ENCODE measurements around the gene MYBPHL.

The MYBPHL gene

DNA sequence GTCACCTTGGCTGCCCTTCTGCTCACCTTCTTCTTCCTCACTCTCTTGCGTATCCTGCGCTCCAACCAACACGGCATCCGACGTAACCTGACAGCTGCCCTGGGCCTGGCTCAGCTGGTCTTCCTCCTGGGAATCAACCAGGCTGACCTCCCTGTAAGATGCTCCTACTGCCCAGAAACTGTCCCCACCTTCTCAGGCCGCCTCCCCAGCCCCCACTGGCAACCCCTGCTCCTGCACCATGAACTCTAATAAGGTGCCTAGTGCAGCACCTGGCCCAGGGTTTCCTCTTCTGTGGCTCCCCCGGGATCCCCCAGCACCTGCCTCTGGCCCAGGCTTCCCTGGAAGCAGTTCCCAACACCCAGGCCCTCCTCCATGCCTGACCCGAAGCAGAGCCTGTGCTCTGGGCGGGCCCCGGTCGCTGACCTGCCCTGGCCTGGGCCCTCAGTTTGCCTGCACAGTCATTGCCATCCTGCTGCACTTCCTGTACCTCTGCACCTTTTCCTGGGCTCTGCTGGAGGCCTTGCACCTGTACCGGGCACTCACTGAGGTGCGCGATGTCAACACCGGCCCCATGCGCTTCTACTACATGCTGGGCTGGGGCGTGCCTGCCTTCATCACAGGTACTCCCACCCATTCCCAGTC is 36.7 kb downstream of the MYBPHL start:
- no peaks in the 10 kb centered on the region for H3K27me3 ChIP-seq (ENCODE audit: low read depth)
- peaks cover 26% of the 10 kb centered on the region for H3K36me3 ChIP-seq (replicated peaks)
- H3K4me1 ChIP-seq: no peaks in the 10 kb centered on the region
- in situ Hi-C loops (cut with MboI; ENCODE audit: low sequenced_read_pairs): loop anchor here (5.0 to 10.0 kb wide), 2 partner anchors 132 to 265 kb away; partner anchors contain the start of gene GPR61
- DNase-seq (ENCODE audit: low spot score in 2 of 2): no peak
- H3K9me3 ChIP-seq: no peaks in the 10 kb centered on the region
- no peak overlapping the region for H3K4me3 ChIP-seq

DNA sequence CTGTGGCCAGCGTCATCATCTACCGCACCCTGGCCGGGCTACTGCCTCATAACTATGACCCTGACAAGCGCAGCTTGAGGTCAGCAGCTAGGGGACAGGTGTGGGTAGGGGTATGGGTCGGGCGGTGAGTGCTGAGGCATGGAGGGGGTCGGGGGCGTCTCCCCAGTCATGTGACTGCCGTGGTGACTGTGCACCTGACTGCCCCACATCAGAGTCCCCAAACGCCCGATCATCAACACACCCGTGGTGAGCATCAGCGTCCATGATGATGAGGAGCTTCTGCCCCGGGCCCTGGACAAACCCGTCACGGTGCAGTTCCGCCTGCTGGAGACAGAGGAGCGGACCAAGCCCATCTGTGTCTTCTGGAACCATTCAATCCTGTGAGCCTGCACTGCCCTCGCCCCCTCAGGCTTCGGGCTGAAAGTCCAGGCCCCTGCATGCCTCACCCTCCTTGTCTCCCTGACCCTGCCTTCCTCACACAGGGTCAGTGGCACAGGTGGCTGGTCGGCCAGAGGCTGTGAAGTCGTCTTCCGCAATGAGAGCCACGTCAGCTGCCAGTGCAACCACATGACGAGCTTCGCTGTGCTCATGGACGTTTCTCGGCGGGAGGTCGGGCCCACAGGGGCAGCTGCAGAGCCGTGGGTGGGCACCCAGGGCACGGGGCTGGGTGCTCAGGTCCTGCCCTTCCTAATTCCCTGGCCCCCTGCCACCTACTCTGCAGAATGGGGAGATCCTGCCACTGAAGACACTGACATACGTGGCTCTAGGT is 37.4 kb downstream of the MYBPHL start:
- no peak overlapping the region for H3K4me3 ChIP-seq
- DNase-seq (ENCODE audit: low spot score in 2 of 2): no peak
- H3K36me3 ChIP-seq (replicated peaks): peaks cover 33% of the 10 kb centered on the region
- H3K27me3 ChIP-seq (ENCODE audit: low read depth): no peaks in the 10 kb centered on the region
- no peaks in the 10 kb centered on the region for H3K4me1 ChIP-seq
- in situ Hi-C loops (cut with MboI; ENCODE audit: low sequenced_read_pairs): loop anchor here (5.0 to 10.0 kb wide), 2 partner anchors 133 to 265 kb away; partner anchors contain the start of gene GPR61
- no peaks in the 10 kb centered on the region for H3K9me3 ChIP-seq

- DNase-seq (ENCODE audit: low spot score in 2 of 2): peak in 1 of 2 experiments; percentile 0
- H3K36me3 ChIP-seq (replicated peaks): peaks cover 33% of the 10 kb centered on the region
- no peak overlapping the region for H3K4me3 ChIP-seq
- H3K4me1 ChIP-seq: no peaks in the 10 kb centered on the region
- no peaks in the 10 kb centered on the region for H3K9me3 ChIP-seq
- in situ Hi-C loops (cut with MboI; ENCODE audit: low sequenced_read_pairs): loop anchor here (5.0 to 10.0 kb wide), 2 partner anchors 134 to 266 kb away; partner anchors contain the start of gene GPR61
- no peaks in the 10 kb centered on the region for H3K27me3 ChIP-seq (ENCODE audit: low read depth)
These were observed 38.2 kb downstream of the MYBPHL start for GRCh38 chr1:109268431-109269211.

GRCh38 chr1:109267743-109268300 is 39.0 kb downstream of the MYBPHL start:
- Histone ChIP-seq H3K4me1 (no peaks in the 10 kb centered on the region), H3K27me3 (ENCODE audit: low read depth) (no peaks in the 10 kb centered on the region), H3K9me3 (no peaks in the 10 kb centered on the region), H3K36me3 (replicated peaks) (peaks cover 30% of the 10 kb centered on the region), H3K4me3 (no peak overlapping the region)
- DNase-seq (ENCODE audit: low spot score in 2 of 2): no peak
- in situ Hi-C loops (cut with MboI; ENCODE audit: low sequenced_read_pairs): loop anchor here (5.0 to 10.0 kb wide), 2 partner anchors 134 to 267 kb away; partner anchors contain the start of gene GPR61

DNA sequence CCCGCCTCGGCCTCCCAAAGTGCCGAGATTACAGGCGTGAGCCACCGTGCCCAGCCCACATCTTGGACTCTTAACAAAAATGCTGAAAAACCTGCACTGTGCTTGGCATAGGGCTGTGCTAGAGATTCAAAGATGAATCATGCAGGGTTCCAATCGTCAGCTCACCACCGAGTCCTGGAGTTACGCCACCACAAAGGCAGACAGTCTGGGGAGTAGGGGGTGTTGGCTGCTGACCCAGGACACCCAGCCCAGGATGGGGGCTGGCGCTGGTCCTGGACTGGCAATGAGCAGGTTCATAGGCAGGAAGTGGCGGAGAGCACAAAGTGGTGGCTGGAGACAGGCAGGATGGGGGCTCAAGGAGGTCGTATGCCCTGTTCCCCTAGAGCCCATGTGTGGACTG is 39.8 kb downstream of the MYBPHL start:
- in situ Hi-C loops (cut with MboI; ENCODE audit: low sequenced_read_pairs): loop anchor here (5.0 to 10.0 kb wide), 2 partner anchors 135 to 268 kb away; partner anchors contain the start of gene GPR61
- DNase-seq (ENCODE audit: low spot score in 2 of 2): no peak
- peaks cover 23% of the 10 kb centered on the region for H3K36me3 ChIP-seq (replicated peaks)

DNA sequence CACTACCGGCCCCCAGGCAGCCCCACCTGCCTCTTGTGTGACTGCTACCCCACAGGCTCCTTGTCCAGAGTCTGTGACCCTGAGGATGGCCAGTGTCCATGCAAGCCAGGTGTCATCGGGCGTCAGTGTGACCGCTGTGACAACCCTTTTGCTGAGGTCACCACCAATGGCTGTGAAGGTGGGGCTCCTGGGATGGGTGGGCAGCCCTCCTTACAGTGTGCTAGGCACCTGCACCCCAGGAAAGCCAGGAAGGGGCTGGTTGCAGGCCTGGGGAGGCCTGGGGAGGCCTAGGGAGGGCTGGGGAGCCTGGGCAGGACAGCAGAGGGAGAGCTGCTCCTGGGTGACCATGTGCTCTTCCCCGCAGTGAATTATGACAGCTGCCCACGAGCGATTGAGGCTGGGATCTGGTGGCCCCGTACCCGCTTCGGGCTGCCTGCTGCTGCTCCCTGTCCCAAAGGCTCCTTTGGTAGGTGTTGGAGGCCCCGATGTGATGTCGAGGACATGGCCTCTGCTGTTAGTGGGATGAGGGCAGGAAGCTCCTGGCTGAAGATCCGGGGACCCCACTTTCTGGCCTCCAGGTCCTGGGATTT is 41.0 kb downstream of the MYBPHL start:
- in situ Hi-C loops (cut with MboI; ENCODE audit: low sequenced_read_pairs): loop anchor here (5.0 to 10.0 kb wide), 2 partner anchors 136 to 269 kb away; partner anchors contain the start of gene GPR61
- Histone ChIP-seq H3K4me1 (no peaks in the 10 kb centered on the region), H3K36me3 (replicated peaks) (peaks cover 20% of the 10 kb centered on the region)

More for the DNA sequence above, 39.8 kb downstream of the MYBPHL start:
- no peaks in the 10 kb centered on the region for H3K9me3 ChIP-seq
- no peak overlapping the region for H3K4me3 ChIP-seq
- H3K4me1 ChIP-seq: no peaks in the 10 kb centered on the region
- no peaks in the 10 kb centered on the region for H3K27me3 ChIP-seq (ENCODE audit: low read depth)

GRCh38 chr1:109265016-109265415 is 41.8 kb downstream of the MYBPHL start:
- in situ Hi-C loops (cut with MboI; ENCODE audit: low sequenced_read_pairs): loop anchor here (5.0 to 10.0 kb wide), 2 partner anchors 137 to 270 kb away; partner anchors contain the start of gene GPR61
- Histone ChIP-seq H3K9me3 (no peaks in the 10 kb centered on the region), H3K36me3 (replicated peaks) (peaks cover 20% of the 10 kb centered on the region), H3K4me1 (no peaks in the 10 kb centered on the region), H3K4me3 (no peak overlapping the region), H3K27me3 (ENCODE audit: low read depth) (no peaks in the 10 kb centered on the region)
- DNase-seq (ENCODE audit: low spot score in 2 of 2): no peak

More for the DNA sequence above, 41.0 kb downstream of the MYBPHL start:
- Histone ChIP-seq H3K4me3 (no peak overlapping the region), H3K9me3 (no peaks in the 10 kb centered on the region), H3K27me3 (ENCODE audit: low read depth) (no peaks in the 10 kb centered on the region)
- DNase-seq (ENCODE audit: low spot score in 2 of 2): no peak

DNA sequence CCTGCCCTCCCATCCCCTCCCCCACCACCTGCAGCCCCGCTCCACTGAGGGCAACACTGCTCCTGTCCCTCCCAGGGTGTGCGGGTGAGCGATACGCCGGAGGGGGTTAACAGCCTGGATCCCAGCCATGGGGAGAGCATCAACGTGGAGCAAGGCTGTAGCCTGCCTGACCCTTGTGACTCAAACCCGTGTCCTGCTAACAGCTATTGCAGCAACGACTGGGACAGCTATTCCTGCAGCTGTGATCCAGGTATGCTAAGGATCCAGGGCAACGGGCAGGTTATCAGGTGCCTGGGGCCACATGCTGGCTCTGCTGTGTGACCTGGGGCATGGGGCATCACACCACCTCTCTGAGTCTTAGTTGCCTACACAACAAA is 42.4 kb downstream of the MYBPHL start:
- no peaks in the 10 kb centered on the region for H3K4me1 ChIP-seq
- no peaks in the 10 kb centered on the region for H3K27me3 ChIP-seq (ENCODE audit: low read depth)
- H3K4me3 ChIP-seq: no peak overlapping the region
- DNase-seq (ENCODE audit: low spot score in 2 of 2): no peak
- H3K36me3 ChIP-seq (replicated peaks): peaks cover 16% of the 10 kb centered on the region
- H3K9me3 ChIP-seq: no peaks in the 10 kb centered on the region
- in situ Hi-C loops (cut with MboI; ENCODE audit: low sequenced_read_pairs): loop anchor here (10.0 kb wide), 1 partner anchor 270 kb away; the partner anchor contains the start of gene GPR61

DNA sequence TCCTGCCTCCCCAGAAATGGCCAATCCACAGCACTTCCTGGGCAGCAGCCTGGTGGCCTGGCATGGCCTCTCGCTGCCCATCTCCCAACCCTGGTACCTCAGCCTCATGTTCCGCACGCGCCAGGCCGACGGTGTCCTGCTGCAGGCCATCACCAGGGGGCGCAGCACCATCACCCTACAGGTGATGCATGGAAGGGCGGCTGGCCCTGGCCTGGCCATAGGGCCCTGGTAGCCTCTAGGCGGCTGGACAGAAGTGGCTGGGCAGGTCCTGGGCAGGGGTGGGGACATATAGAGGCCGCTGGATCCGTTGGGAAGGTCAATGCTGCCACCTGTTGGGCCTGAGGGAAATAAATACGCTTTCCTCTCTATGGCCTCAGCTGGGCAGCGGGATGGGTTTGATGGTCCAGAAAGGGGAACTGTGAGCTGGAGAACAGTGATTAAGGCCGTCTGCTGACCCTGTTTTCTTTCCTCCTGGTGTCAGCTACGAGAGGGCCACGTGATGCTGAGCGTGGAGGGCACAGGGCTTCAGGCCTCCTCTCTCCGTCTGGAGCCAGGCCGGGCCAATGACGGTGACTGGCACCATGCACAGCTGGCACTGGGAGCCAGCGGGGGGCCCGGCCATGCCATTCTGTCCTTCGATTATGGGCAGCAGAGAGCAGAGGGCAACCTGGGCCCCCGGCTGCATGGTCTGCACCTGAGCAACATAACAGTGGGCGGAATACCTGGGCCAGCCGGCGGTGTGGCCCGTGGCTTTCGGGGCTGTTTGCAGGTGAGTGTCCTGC is 43.0 kb downstream of the MYBPHL start:
- Histone ChIP-seq H3K4me1 (no peaks in the 10 kb centered on the region), H3K27me3 (ENCODE audit: low read depth) (no peaks in the 10 kb centered on the region), H3K36me3 (replicated peaks) (peaks cover 17% of the 10 kb centered on the region), H3K9me3 (no peaks in the 10 kb centered on the region), H3K4me3 (no peak overlapping the region)
- DNase-seq (ENCODE audit: low spot score in 2 of 2): peak; percentile 60 to 91
- in situ Hi-C loops (cut with MboI; ENCODE audit: low sequenced_read_pairs): loop anchor here (10.0 kb wide), 1 partner anchor 271 kb away; the partner anchor contains the start of gene GPR61

DNA sequence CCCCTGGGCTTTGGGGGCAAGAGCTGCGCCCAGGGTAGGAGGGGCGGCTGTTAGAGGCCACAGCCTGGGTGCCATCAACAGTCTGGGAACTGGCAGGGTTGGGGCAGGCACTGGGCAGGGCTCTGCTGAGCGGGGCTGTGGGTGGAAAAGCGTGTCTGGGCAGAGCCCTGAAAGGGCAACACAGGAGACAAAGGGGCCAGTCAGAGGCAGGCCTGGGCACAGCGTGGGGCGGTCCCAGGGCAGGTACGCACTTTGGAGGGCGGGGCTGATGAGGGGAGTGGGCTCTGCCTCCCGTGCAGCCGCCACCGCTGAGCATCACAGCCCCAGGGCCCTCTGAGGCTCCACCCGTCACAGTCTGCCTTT is 43.6 kb downstream of the MYBPHL start:
- in situ Hi-C loops (cut with MboI; ENCODE audit: low sequenced_read_pairs): loop anchor here (10.0 kb wide), 1 partner anchor 272 kb away; the partner anchor contains the start of gene GPR61
- Histone ChIP-seq H3K27me3 (ENCODE audit: low read depth) (no peaks in the 10 kb centered on the region), H3K4me3 (no peak overlapping the region), H3K4me1 (no peaks in the 10 kb centered on the region), H3K36me3 (replicated peaks) (peaks cover 16% of the 10 kb centered on the region), H3K9me3 (no peaks in the 10 kb centered on the region)
- no peak for DNase-seq (ENCODE audit: low spot score in 2 of 2)

- Histone ChIP-seq H3K9me3 (no peaks in the 10 kb centered on the region), H3K27me3 (ENCODE audit: low read depth) (no peaks in the 10 kb centered on the region), H3K4me3 (no peak overlapping the region), H3K4me1 (no peaks in the 10 kb centered on the region), H3K36me3 (replicated peaks) (peaks cover 11% of the 10 kb centered on the region)
- in situ Hi-C loops (cut with MboI; ENCODE audit: low sequenced_read_pairs): loop anchor here (10.0 kb wide), 1 partner anchor 272 kb away; the partner anchor contains the start of gene GPR61
- no peak for DNase-seq (ENCODE audit: low spot score in 2 of 2)
These were observed 44.4 kb downstream of the MYBPHL start for GRCh38 chr1:109262231-109263055.
